ENCODE data around the gene PHF21A. TPM values are rescaled to one million over a fixed set of nuclear protein-coding genes. Genes with fewer than 3 reads are reported as not detected.

Gene PHF21A
- total RNA-seq, 4 donors from 2014 or later = 9.8 to 20.2 (median 15.4) TPM

- Histone ChIP-seq H3K27ac (peak overlapping the region; percentile 13 to 61 (median 30)), H3K27me3 (no peaks in the 10 kb centered on the region), H3K36me3 (no peaks in the 10 kb centered on the region), H3K4me3 (no peak overlapping the region), H3K9me3 (no peaks in the 10 kb centered on the region), H3K4me1 (peaks cover 55 to 64% of the 10 kb centered on the region in 2 donors)
- ATAC-seq (no peak), DNase-seq (no peak)
- in situ Hi-C loops (cut with MboI; ENCODE audit: low sequenced_read_pairs in 4 of 4) (no loop called here), intact Hi-C loops (cut with DNase I; ENCODE audit: low total_unique reads) (no loop called here)
- TF ChIP-seq CTCF (IDR thresholded peaks at IDR 0.05 in 4 of 5, conservative IDR thresholded peaks at IDR 0.05 in 1 of 5) (no peak), POLR2A (IDR thresholded peaks at IDR 0.05) (no peak)
These were observed 5.1 kb downstream of the PHF21A start for GRCh38 chr11:46116007-46116711.

DNA sequence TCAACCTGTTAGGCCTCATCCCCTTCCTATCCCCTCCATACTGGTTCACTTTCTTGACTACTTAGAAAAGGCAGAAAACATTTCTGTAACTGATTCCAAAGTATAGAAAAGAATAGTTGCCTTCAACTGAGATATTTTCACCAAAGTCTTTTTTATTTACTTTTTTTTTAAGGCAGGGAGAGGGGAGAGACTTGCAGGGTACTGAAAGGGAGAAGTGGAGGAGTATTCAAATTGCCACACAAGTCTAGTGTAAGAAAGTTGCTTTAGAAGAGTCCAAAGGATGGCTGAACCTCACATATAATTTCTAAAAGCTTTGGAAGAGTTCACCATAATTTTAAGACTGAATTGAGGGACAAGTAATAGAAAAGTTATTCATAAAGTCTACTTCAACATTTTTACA, 6.3 kb downstream of the PHF21A start:
- Histone ChIP-seq H3K27ac (peak overlapping the region in 2 of 4 donors; percentile 27 to 61), H3K9me3 (no peaks in the 10 kb centered on the region), H3K36me3 (no peaks in the 10 kb centered on the region), H3K4me3 (no peak overlapping the region), H3K4me1 (peaks cover 55 to 64% of the 10 kb centered on the region in 2 donors), H3K27me3 (no peaks in the 10 kb centered on the region)
- no peak for TF ChIP-seq CTCF (IDR thresholded peaks at IDR 0.05 in 4 of 5, conservative IDR thresholded peaks at IDR 0.05 in 1 of 5)
- TF ChIP-seq POLR2A (IDR thresholded peaks at IDR 0.05) = no peak
- ATAC-seq = no peak
- DNase-seq = no peak
- in situ Hi-C loops (cut with MboI; ENCODE audit: low sequenced_read_pairs in 4 of 4) = no loop called here
- intact Hi-C loops (cut with DNase I; ENCODE audit: low total_unique reads) = no loop called here

- no peaks in the 10 kb centered on the region for H3K27me3 ChIP-seq
- DNase-seq (no peak), ATAC-seq (no peak)
- no peaks in the 10 kb centered on the region for H3K9me3 ChIP-seq
- TF ChIP-seq POLR2A (IDR thresholded peaks at IDR 0.05) (no peak), CTCF (IDR thresholded peaks at IDR 0.05 in 4 of 5, conservative IDR thresholded peaks at IDR 0.05 in 1 of 5) (no peak)
- peaks cover 55 to 64% of the 10 kb centered on the region in 2 donors for H3K4me1 ChIP-seq
- intact Hi-C loops (cut with DNase I; ENCODE audit: low total_unique reads) = no loop called here
- in situ Hi-C loops (cut with MboI; ENCODE audit: low sequenced_read_pairs in 4 of 4) = no loop called here
- H3K27ac ChIP-seq = peak overlapping the region in 2 of 4 donors; percentile 7 to 27
- H3K4me3 ChIP-seq = no peak overlapping the region
- no peaks in the 10 kb centered on the region for H3K36me3 ChIP-seq
These were observed 6.9 kb downstream of the PHF21A start for GRCh38 chr11:46114378-46114777.

- peaks cover 51 to 59% of the 10 kb centered on the region in 2 donors for H3K4me1 ChIP-seq
- intact Hi-C loops (cut with DNase I; ENCODE audit: low total_unique reads) = no loop called here
- peak overlapping the region; percentile 21 to 39 (median 33) for H3K4me3 ChIP-seq
- TF ChIP-seq CTCF (IDR thresholded peaks at IDR 0.05 in 4 of 5, conservative IDR thresholded peaks at IDR 0.05 in 1 of 5) = no peak
- TF ChIP-seq POLR2A (IDR thresholded peaks at IDR 0.05) = no peak
- H3K27ac ChIP-seq = no peak overlapping the region
- DNase-seq = peak in 1 of 2 donors; percentile 19
- H3K9me3 ChIP-seq = no peaks in the 10 kb centered on the region
- H3K27me3 ChIP-seq = no peaks in the 10 kb centered on the region
- no peaks in the 10 kb centered on the region for H3K36me3 ChIP-seq
- ATAC-seq = peak; percentile 93 to 99
- in situ Hi-C loops (cut with MboI; ENCODE audit: low sequenced_read_pairs in 4 of 4) = no loop called here
These were observed 8.2 kb downstream of the PHF21A start for GRCh38 chr11:46112961-46113607.

Measured in gastrocnemius medialis (tissue), 4 donors.